ENCODE results near the gene MED17. TPM values are rescaled to one million over a fixed set of nuclear protein-coding genes. Genes with fewer than 3 reads are reported as not detected.
"Not testable (repeated sequence)": the region's sequence is repeated elsewhere in the genome, so short reads cannot be mapped to it uniquely, and the experiment has no call there.

MED17 gene
- total RNA-seq, 2 donors from 2014 or later, result 47.7 to 60.6 TPM

GRCh38 chr11:93745005-93745755 lies 38.9 kb upstream of the MED17 start:
- not testable (repeated sequence) for H3K9me3 Mint-ChIP-seq; ATAC-seq; H3K27me3 Mint-ChIP-seq; H3K4me3 Mint-ChIP-seq; DNase-seq (ENCODE audit: low spot score); H3K36me3 Mint-ChIP-seq
- Mint-ChIP-seq H3K4me1 (ENCODE audit: low read depth in 2 of 2) (peaks cover 16 to 17% of the 10 kb centered on the region in 2 donors), H3K27ac (peak overlapping the region in 1 of 2 donors; percentile 20)

GRCh38 chr11:93746101-93746500 lies 38.0 kb upstream of the MED17 start:
- no peaks in the 10 kb centered on the region for H3K27me3 Mint-ChIP-seq
- H3K36me3 Mint-ChIP-seq, result no peaks in the 10 kb centered on the region
- no peak overlapping the region for H3K4me3 Mint-ChIP-seq
- peaks cover 10 to 14% of the 10 kb centered on the region in 2 donors for H3K4me1 Mint-ChIP-seq (ENCODE audit: low read depth in 2 of 2)
- no peaks in the 10 kb centered on the region for H3K9me3 Mint-ChIP-seq
- DNase-seq (ENCODE audit: low spot score) (no peak), ATAC-seq (no peak)
- H3K27ac Mint-ChIP-seq, result no peak overlapping the region

GRCh38 chr11:93747122-93747521 lies 37.0 kb upstream of the MED17 start:
- H3K9me3 Mint-ChIP-seq, result no peaks in the 10 kb centered on the region
- no peaks in the 10 kb centered on the region for H3K27me3 Mint-ChIP-seq
- H3K36me3 Mint-ChIP-seq, result no peaks in the 10 kb centered on the region
- DNase-seq (ENCODE audit: low spot score), result no peak
- H3K27ac Mint-ChIP-seq, result no peak overlapping the region
- H3K4me1 Mint-ChIP-seq (ENCODE audit: low read depth in 2 of 2), result peaks cover 0 to 11% of the 10 kb centered on the region in 2 donors
- H3K4me3 Mint-ChIP-seq, result no peak overlapping the region
- no peak for ATAC-seq

GRCh38 chr11:93751001-93751400 lies 33.1 kb upstream of the MED17 start:
- Mint-ChIP-seq H3K4me1 (ENCODE audit: low read depth in 2 of 2) (no peaks in the 10 kb centered on the region), H3K4me3 (no peak overlapping the region), H3K27me3 (no peaks in the 10 kb centered on the region), H3K27ac (no peak overlapping the region), H3K9me3 (no peaks in the 10 kb centered on the region), H3K36me3 (no peaks in the 10 kb centered on the region)
- no peak for DNase-seq (ENCODE audit: low spot score)
- no peak for ATAC-seq

- DNase-seq (ENCODE audit: low spot score), result no peak
- no peak overlapping the region for H3K27ac Mint-ChIP-seq
- no peaks in the 10 kb centered on the region for H3K27me3 Mint-ChIP-seq
- no peaks in the 10 kb centered on the region for H3K4me1 Mint-ChIP-seq (ENCODE audit: low read depth in 2 of 2)
- H3K36me3 Mint-ChIP-seq, result no peaks in the 10 kb centered on the region
- no peaks in the 10 kb centered on the region for H3K9me3 Mint-ChIP-seq
- H3K4me3 Mint-ChIP-seq, result no peak overlapping the region
- no peak for ATAC-seq
These were observed 30.8 kb upstream of the MED17 start for GRCh38 chr11:93753241-93753640.

GRCh38 chr11:93756748-93757147 lies 27.3 kb upstream of the MED17 start:
- Mint-ChIP-seq H3K27me3 (no peaks in the 10 kb centered on the region), H3K4me1 (ENCODE audit: low read depth in 2 of 2) (no peaks in the 10 kb centered on the region), H3K4me3 (no peak overlapping the region), H3K9me3 (no peaks in the 10 kb centered on the region), H3K27ac (no peak overlapping the region), H3K36me3 (no peaks in the 10 kb centered on the region)
- DNase-seq (ENCODE audit: low spot score) (no peak), ATAC-seq (no peak)

- no peak overlapping the region for H3K4me3 Mint-ChIP-seq
- DNase-seq (ENCODE audit: low spot score), result no peak
- ATAC-seq, result no peak
- H3K9me3 Mint-ChIP-seq, result no peaks in the 10 kb centered on the region
- no peaks in the 10 kb centered on the region for H3K27me3 Mint-ChIP-seq
- H3K27ac Mint-ChIP-seq, result no peak overlapping the region
- H3K36me3 Mint-ChIP-seq, result no peaks in the 10 kb centered on the region
- H3K4me1 Mint-ChIP-seq (ENCODE audit: low read depth in 2 of 2), result no peaks in the 10 kb centered on the region
These were observed 26.8 kb upstream of the MED17 start for GRCh38 chr11:93757301-93757700.

GRCh38 chr11:93757924-93758865 lies 25.9 kb upstream of the MED17 start:
- no peaks in the 10 kb centered on the region for H3K27me3 Mint-ChIP-seq
- H3K4me3 Mint-ChIP-seq, result no peak overlapping the region
- no peak overlapping the region for H3K27ac Mint-ChIP-seq
- no peaks in the 10 kb centered on the region for H3K4me1 Mint-ChIP-seq (ENCODE audit: low read depth in 2 of 2)
- H3K36me3 Mint-ChIP-seq, result no peaks in the 10 kb centered on the region
- no peak for ATAC-seq
- DNase-seq (ENCODE audit: low spot score), result no peak
- no peaks in the 10 kb centered on the region for H3K9me3 Mint-ChIP-seq

- not testable (repeated sequence) for H3K4me1 Mint-ChIP-seq (ENCODE audit: low read depth in 2 of 2); ATAC-seq; H3K27me3 Mint-ChIP-seq; H3K4me3 Mint-ChIP-seq; H3K27ac Mint-ChIP-seq; DNase-seq (ENCODE audit: low spot score); H3K9me3 Mint-ChIP-seq; H3K36me3 Mint-ChIP-seq
These were observed 25.0 kb upstream of the MED17 start for GRCh38 chr11:93759123-93759522.

- no peaks in the 10 kb centered on the region for H3K36me3 Mint-ChIP-seq
- no peak for ATAC-seq
- H3K27ac Mint-ChIP-seq, result no peak overlapping the region
These were observed 22.2 kb upstream of the MED17 start for GRCh38 chr11:93761910-93762309.

GRCh38 chr11:93765551-93765950 lies 18.5 kb upstream of the MED17 start:
- ATAC-seq, result no peak
- Mint-ChIP-seq H3K36me3 (no peaks in the 10 kb centered on the region), H3K4me3 (no peak overlapping the region), H3K4me1 (ENCODE audit: low read depth in 2 of 2) (no peaks in the 10 kb centered on the region), H3K9me3 (no peaks in the 10 kb centered on the region), H3K27ac (no peak overlapping the region), H3K27me3 (no peaks in the 10 kb centered on the region)
- no peak for DNase-seq (ENCODE audit: low spot score)

More at GRCh38 chr11:93761910-93762309, 22.2 kb upstream of the MED17 start:
- H3K27me3 Mint-ChIP-seq, result no peaks in the 10 kb centered on the region
- H3K9me3 Mint-ChIP-seq, result no peaks in the 10 kb centered on the region
- H3K4me3 Mint-ChIP-seq, result no peak overlapping the region
- no peaks in the 10 kb centered on the region for H3K4me1 Mint-ChIP-seq (ENCODE audit: low read depth in 2 of 2)
- DNase-seq (ENCODE audit: low spot score), result no peak

- H3K9me3 Mint-ChIP-seq, result no peaks in the 10 kb centered on the region
- no peaks in the 10 kb centered on the region for H3K4me1 Mint-ChIP-seq (ENCODE audit: low read depth in 2 of 2)
- DNase-seq (ENCODE audit: low spot score) (no peak), ATAC-seq (no peak)
- no peaks in the 10 kb centered on the region for H3K36me3 Mint-ChIP-seq
- H3K4me3 Mint-ChIP-seq, result no peak overlapping the region
- no peaks in the 10 kb centered on the region for H3K27me3 Mint-ChIP-seq
- H3K27ac Mint-ChIP-seq, result no peak overlapping the region
These were observed 17.6 kb upstream of the MED17 start for GRCh38 chr11:93766504-93766903.

GRCh38 chr11:93767018-93767417 lies 17.1 kb upstream of the MED17 start:
- no peaks in the 10 kb centered on the region for H3K27me3 Mint-ChIP-seq
- H3K36me3 Mint-ChIP-seq, result no peaks in the 10 kb centered on the region
- H3K27ac Mint-ChIP-seq, result no peak overlapping the region
- ATAC-seq (no peak), DNase-seq (ENCODE audit: low spot score) (no peak)
- no peak overlapping the region for H3K4me3 Mint-ChIP-seq
- no peaks in the 10 kb centered on the region for H3K4me1 Mint-ChIP-seq (ENCODE audit: low read depth in 2 of 2)
- no peaks in the 10 kb centered on the region for H3K9me3 Mint-ChIP-seq

- ATAC-seq (no peak), DNase-seq (ENCODE audit: low spot score) (no peak)
- H3K4me1 Mint-ChIP-seq (ENCODE audit: low read depth in 2 of 2), result no peaks in the 10 kb centered on the region
- no peak overlapping the region for H3K4me3 Mint-ChIP-seq
- no peaks in the 10 kb centered on the region for H3K36me3 Mint-ChIP-seq
- H3K27ac Mint-ChIP-seq, result no peak overlapping the region
- H3K27me3 Mint-ChIP-seq, result no peaks in the 10 kb centered on the region
- no peaks in the 10 kb centered on the region for H3K9me3 Mint-ChIP-seq
These were observed 13.9 kb upstream of the MED17 start for GRCh38 chr11:93770160-93770559.

All from natural killer cell treated with Interleukin-12 subunit alpha and Interleukin-12 subunit beta and Interleukin-15 and Interleukin-18, amount 100 ng/mL, for 72 hours (primary cell).